Right atrium auricular region (tissue), 2 donors: ENCODE data around the gene GBX1. TPM values are rescaled to one million over a fixed set of nuclear protein-coding genes. Genes with fewer than 3 reads are reported as not detected.

Experiments
- DNase-seq: peaks from one replicate; pipeline ENCODE4 v3.0.0-alpha.2; 2019; ENCODE audit warnings: low spot score
- H3K27ac ChIP-seq, 2 donors: fragments of 200-600 bp; sonication (generic); 1 replicate in 1 of 2; 2 replicates in 1 of 2; pipeline ENCODE4 v1.5.1; 2016 to 2019
- H3K27me3 ChIP-seq, 2 donors: fragments of 200-600 bp; sonication (generic); one replicate each; pipeline versions ENCODE4 v1.5.1 to v1.6.0; 2017 to 2019
- H3K36me3 ChIP-seq: fragments of 200-600 bp; sonication (generic); one replicate; pipeline ENCODE4 v1.5.1; 2016
- H3K4me1 ChIP-seq, 2 donors: fragments of 200-600 bp; sonication (generic); one replicate each; pipeline versions ENCODE4 v1.5.1 to v1.6.0; 2017 to 2019
- H3K4me3 ChIP-seq, 2 donors: fragments of 200-600 bp; sonication (generic); 1 replicate in 1 of 2; 2 replicates in 1 of 2; pipeline ENCODE4 v1.5.1; 2017 to 2019; ENCODE audit warnings: mild to moderate bottlenecking in 1 of 2, moderate library complexity in 1 of 2
- H3K9me3 ChIP-seq, 2 donors: fragments of 200-600 bp; sonication (generic); one replicate each; pipeline ENCODE4 v1.5.1; 2019
- CTCF ChIP-seq, 2 donors: fragments of 200-600 bp; sonication (generic); IDR thresholded peaks; one replicate each; pipeline ENCODE4 v1.5.1; 2019; ENCODE audit warnings: antibody characterized with exemption in 2 of 2
- total RNA-seq, 2 donors: library from RNA; depleted of rRNA; stranded (reverse); fragments of >200 nt; gene quantifications; one replicate each; pipeline ENCODE4 v1.1.0, GENCODE V29; 2016

The GBX1 gene
- total RNA-seq, 2 donors from 2014 or later, result not detected

GRCh38 chr7:151166629-151167196 is 781 bp downstream of the GBX1 start:
- DNase-seq, result no peak
- no peak for TF ChIP-seq CTCF (IDR thresholded peaks at IDR 0.05)
- H3K4me3 ChIP-seq, result peak overlapping the region; percentile 36 to 59
- H3K36me3 ChIP-seq, result no peaks in the 10 kb centered on the region
- no peaks in the 10 kb centered on the region for H3K9me3 ChIP-seq
- H3K4me1 ChIP-seq, result peaks cover 0 to 17% of the 10 kb centered on the region in 2 donors
- H3K27ac ChIP-seq, result no peak overlapping the region
- H3K27me3 ChIP-seq, result peaks cover 0 to 3% of the 10 kb centered on the region in 2 donors

GRCh38 chr7:151161757-151162156 is 5.7 kb downstream of the GBX1 start:
- DNase-seq, result no peak
- no peak overlapping the region for H3K27ac ChIP-seq
- H3K36me3 ChIP-seq, result no peaks in the 10 kb centered on the region
- no peaks in the 10 kb centered on the region for H3K9me3 ChIP-seq
- H3K27me3 ChIP-seq, result peaks cover 0 to 3% of the 10 kb centered on the region in 2 donors
- H3K4me1 ChIP-seq, result peaks cover 0 to 3% of the 10 kb centered on the region in 2 donors
- H3K4me3 ChIP-seq, result no peak overlapping the region
- no peak for TF ChIP-seq CTCF (IDR thresholded peaks at IDR 0.05)

- Histone ChIP-seq H3K27ac (no peak overlapping the region), H3K4me3 (no peak overlapping the region), H3K9me3 (no peaks in the 10 kb centered on the region), H3K27me3 (no peaks in the 10 kb centered on the region), H3K36me3 (no peaks in the 10 kb centered on the region), H3K4me1 (no peaks in the 10 kb centered on the region)
- TF ChIP-seq CTCF (IDR thresholded peaks at IDR 0.05), result no peak
- DNase-seq, result no peak
These were observed 9.7 kb downstream of the GBX1 start for GRCh38 chr7:151157645-151158329.

- Histone ChIP-seq H3K27ac (no peak overlapping the region), H3K4me3 (no peak overlapping the region), H3K9me3 (no peaks in the 10 kb centered on the region), H3K27me3 (no peaks in the 10 kb centered on the region), H3K4me1 (no peaks in the 10 kb centered on the region), H3K36me3 (no peaks in the 10 kb centered on the region)
- no peak for DNase-seq
- no peak for TF ChIP-seq CTCF (IDR thresholded peaks at IDR 0.05)
These were observed 14.6 kb downstream of the GBX1 start for GRCh38 chr7:151152643-151153513.

- H3K36me3 ChIP-seq, result no peaks in the 10 kb centered on the region
- DNase-seq, result no peak
- no peaks in the 10 kb centered on the region for H3K27me3 ChIP-seq
- no peak overlapping the region for H3K27ac ChIP-seq
- no peak overlapping the region for H3K4me3 ChIP-seq
- no peaks in the 10 kb centered on the region for H3K9me3 ChIP-seq
- TF ChIP-seq CTCF (IDR thresholded peaks at IDR 0.05), result no peak
- no peaks in the 10 kb centered on the region for H3K4me1 ChIP-seq
These were observed 17.1 kb downstream of the GBX1 start for GRCh38 chr7:151150388-151150787.
